Measurements from ENCODE around the gene ALDH4A1.
"Not testable (repeated sequence)": the region's sequence is repeated elsewhere in the genome, so short reads cannot be mapped to it uniquely, and the experiment has no call there.

The ALDH4A1 gene

GRCh38 chr1:18881164-18881563, 21.2 kb downstream of the ALDH4A1 start:
- Mint-ChIP-seq H3K9me3 (no peaks in the 10 kb centered on the region), H3K4me3 (no peak overlapping the region), H3K27ac (no peak overlapping the region), H3K27me3 (no peaks in the 10 kb centered on the region), H3K4me1 (no peaks in the 10 kb centered on the region), H3K36me3 (no peaks in the 10 kb centered on the region)

GRCh38 chr1:18880585-18880984, 21.8 kb downstream of the ALDH4A1 start:
- H3K9me3 Mint-ChIP-seq, result no peaks in the 10 kb centered on the region
- no peaks in the 10 kb centered on the region for H3K36me3 Mint-ChIP-seq
- no peaks in the 10 kb centered on the region for H3K4me1 Mint-ChIP-seq
- no peaks in the 10 kb centered on the region for H3K27me3 Mint-ChIP-seq
- H3K4me3 Mint-ChIP-seq, result no peak overlapping the region
- H3K27ac Mint-ChIP-seq, result no peak overlapping the region

GRCh38 chr1:18879791-18880309, 22.5 kb downstream of the ALDH4A1 start:
- H3K9me3 Mint-ChIP-seq, result no peaks in the 10 kb centered on the region
- no peak overlapping the region for H3K27ac Mint-ChIP-seq
- no peak overlapping the region for H3K4me3 Mint-ChIP-seq
- H3K27me3 Mint-ChIP-seq, result no peaks in the 10 kb centered on the region
- no peaks in the 10 kb centered on the region for H3K4me1 Mint-ChIP-seq
- H3K36me3 Mint-ChIP-seq, result no peaks in the 10 kb centered on the region

- Mint-ChIP-seq H3K27ac (no peak overlapping the region), H3K27me3 (no peaks in the 10 kb centered on the region), H3K9me3 (no peaks in the 10 kb centered on the region), H3K4me3 (no peak overlapping the region), H3K4me1 (no peaks in the 10 kb centered on the region), H3K36me3 (no peaks in the 10 kb centered on the region)
These were observed 23.1 kb downstream of the ALDH4A1 start for GRCh38 chr1:18879215-18879790.

GRCh38 chr1:18878538-18879214, 23.7 kb downstream of the ALDH4A1 start:
- no peaks in the 10 kb centered on the region for H3K9me3 Mint-ChIP-seq
- no peaks in the 10 kb centered on the region for H3K4me1 Mint-ChIP-seq
- no peaks in the 10 kb centered on the region for H3K27me3 Mint-ChIP-seq
- no peak overlapping the region for H3K27ac Mint-ChIP-seq
- no peaks in the 10 kb centered on the region for H3K36me3 Mint-ChIP-seq
- H3K4me3 Mint-ChIP-seq, result no peak overlapping the region

GRCh38 chr1:18877282-18877681, 25.1 kb downstream of the ALDH4A1 start:
- no peaks in the 10 kb centered on the region for H3K4me1 Mint-ChIP-seq
- no peak overlapping the region for H3K27ac Mint-ChIP-seq
- no peaks in the 10 kb centered on the region for H3K27me3 Mint-ChIP-seq
- no peak overlapping the region for H3K4me3 Mint-ChIP-seq
- no peaks in the 10 kb centered on the region for H3K9me3 Mint-ChIP-seq
- H3K36me3 Mint-ChIP-seq, result no peaks in the 10 kb centered on the region

GRCh38 chr1:18876210-18876609, 26.1 kb downstream of the ALDH4A1 start:
- H3K4me3 Mint-ChIP-seq, result no peak overlapping the region
- H3K27ac Mint-ChIP-seq, result no peak overlapping the region
- H3K4me1 Mint-ChIP-seq, result no peaks in the 10 kb centered on the region
- H3K36me3 Mint-ChIP-seq, result no peaks in the 10 kb centered on the region
- H3K9me3 Mint-ChIP-seq, result no peaks in the 10 kb centered on the region
- no peaks in the 10 kb centered on the region for H3K27me3 Mint-ChIP-seq

GRCh38 chr1:18875796-18876128, 26.6 kb downstream of the ALDH4A1 start:
- Mint-ChIP-seq H3K9me3 (no peaks in the 10 kb centered on the region), H3K4me1 (no peaks in the 10 kb centered on the region), H3K4me3 (no peak overlapping the region), H3K36me3 (no peaks in the 10 kb centered on the region), H3K27me3 (no peaks in the 10 kb centered on the region), H3K27ac (no peak overlapping the region)

GRCh38 chr1:18875107-18875795, 27.1 kb downstream of the ALDH4A1 start:
- no peaks in the 10 kb centered on the region for H3K27me3 Mint-ChIP-seq
- no peaks in the 10 kb centered on the region for H3K4me1 Mint-ChIP-seq
- no peak overlapping the region for H3K4me3 Mint-ChIP-seq
- no peaks in the 10 kb centered on the region for H3K36me3 Mint-ChIP-seq
- H3K27ac Mint-ChIP-seq, result no peak overlapping the region
- no peaks in the 10 kb centered on the region for H3K9me3 Mint-ChIP-seq

GRCh38 chr1:18874600-18874999, 27.8 kb downstream of the ALDH4A1 start:
- H3K36me3 Mint-ChIP-seq, result no peaks in the 10 kb centered on the region
- H3K27ac Mint-ChIP-seq, result no peak overlapping the region
- H3K9me3 Mint-ChIP-seq, result no peaks in the 10 kb centered on the region
- H3K4me3 Mint-ChIP-seq, result no peak overlapping the region
- H3K4me1 Mint-ChIP-seq, result no peaks in the 10 kb centered on the region
- H3K27me3 Mint-ChIP-seq, result no peaks in the 10 kb centered on the region

GRCh38 chr1:18874036-18874435, 28.3 kb downstream of the ALDH4A1 start:
- no peaks in the 10 kb centered on the region for H3K9me3 Mint-ChIP-seq
- no peak overlapping the region for H3K27ac Mint-ChIP-seq
- no peaks in the 10 kb centered on the region for H3K4me1 Mint-ChIP-seq
- no peaks in the 10 kb centered on the region for H3K36me3 Mint-ChIP-seq
- no peaks in the 10 kb centered on the region for H3K27me3 Mint-ChIP-seq
- H3K4me3 Mint-ChIP-seq, result no peak overlapping the region

GRCh38 chr1:18872071-18872611, 30.2 kb downstream of the ALDH4A1 start:
- H3K4me1 Mint-ChIP-seq, result no peaks in the 10 kb centered on the region
- no peaks in the 10 kb centered on the region for H3K9me3 Mint-ChIP-seq
- H3K27me3 Mint-ChIP-seq, result no peaks in the 10 kb centered on the region
- H3K27ac Mint-ChIP-seq, result no peak overlapping the region
- H3K4me3 Mint-ChIP-seq, result no peak overlapping the region
- no peaks in the 10 kb centered on the region for H3K36me3 Mint-ChIP-seq

- no peak overlapping the region for H3K4me3 Mint-ChIP-seq
- H3K27me3 Mint-ChIP-seq, result peaks cover 2% of the 10 kb centered on the region
- H3K9me3 Mint-ChIP-seq, result no peaks in the 10 kb centered on the region
- no peaks in the 10 kb centered on the region for H3K36me3 Mint-ChIP-seq
- H3K27ac Mint-ChIP-seq, result no peak overlapping the region
- H3K4me1 Mint-ChIP-seq, result no peaks in the 10 kb centered on the region
These were observed 30.8 kb downstream of the ALDH4A1 start for GRCh38 chr1:18871401-18872070.

GRCh38 chr1:18870957-18871356, 31.4 kb downstream of the ALDH4A1 start:
- Mint-ChIP-seq H3K36me3 (no peaks in the 10 kb centered on the region), H3K27me3 (peaks cover 2% of the 10 kb centered on the region), H3K9me3 (no peaks in the 10 kb centered on the region), H3K4me3 (no peak overlapping the region), H3K4me1 (no peaks in the 10 kb centered on the region), H3K27ac (no peak overlapping the region)

GRCh38 chr1:18870595-18870865, 31.8 kb downstream of the ALDH4A1 start:
- not testable (repeated sequence) for H3K9me3 Mint-ChIP-seq, H3K27me3 Mint-ChIP-seq, H3K36me3 Mint-ChIP-seq, H3K4me1 Mint-ChIP-seq, H3K4me3 Mint-ChIP-seq, H3K27ac Mint-ChIP-seq

Data from activated naive CD4-positive, alpha-beta T cell treated with anti-CD3 and anti-CD28 coated beads, Interleukin-2, amount 50 U/mL, for 24 hours (primary cell).